AG04449 (cell line): ENCODE results near the gene B3GLCT.

Source experiments
- CTCF ChIA-PET: fragments of 350-600 bp; formaldehyde crosslinking; extraction: SDS; loops from one replicate; lab custom pipeline; 2021; ENCODE audit warnings: antibody characterized with exemption; lab: Yijun Ruan, JAX
- POLR2A ChIA-PET: fragments of 400-600, 350-600 bp; formaldehyde crosslinking; extraction: SDS; loops from one replicate; lab custom pipeline; 2020; ENCODE audit warnings: antibody characterized with exemption, inconsistent platforms; lab: Yijun Ruan, JAX
- DNase-seq: peaks from one replicate; pipeline ENCODE4 v3.0.0-alpha.2; 2010; ENCODE audit warnings: low read depth, low spot score
- H3K4me3 ChIP-seq: 2 replicates; pipeline ENCODE4 v1.5.1; 2011; ENCODE audit warnings: low read depth, mild to moderate bottlenecking, control low read depth, low read length
- TF ChIP-seq, protein P1 (sequence below): IDR thresholded peaks from one replicate; pipeline ENCODE4 v1.5.1; 2011; ENCODE audit warnings: mild to moderate bottlenecking, moderate library complexity, low read length, control low read depth, inconsistent platforms; ENCODE audit not compliant: insufficient read depth; ENCODE audit errors: missing control alignments

B3GLCT gene

GRCh38 chr13:31204592-31204991 lies 4.8 kb downstream of the B3GLCT start:
- TF ChIP-seq, protein P1, sequence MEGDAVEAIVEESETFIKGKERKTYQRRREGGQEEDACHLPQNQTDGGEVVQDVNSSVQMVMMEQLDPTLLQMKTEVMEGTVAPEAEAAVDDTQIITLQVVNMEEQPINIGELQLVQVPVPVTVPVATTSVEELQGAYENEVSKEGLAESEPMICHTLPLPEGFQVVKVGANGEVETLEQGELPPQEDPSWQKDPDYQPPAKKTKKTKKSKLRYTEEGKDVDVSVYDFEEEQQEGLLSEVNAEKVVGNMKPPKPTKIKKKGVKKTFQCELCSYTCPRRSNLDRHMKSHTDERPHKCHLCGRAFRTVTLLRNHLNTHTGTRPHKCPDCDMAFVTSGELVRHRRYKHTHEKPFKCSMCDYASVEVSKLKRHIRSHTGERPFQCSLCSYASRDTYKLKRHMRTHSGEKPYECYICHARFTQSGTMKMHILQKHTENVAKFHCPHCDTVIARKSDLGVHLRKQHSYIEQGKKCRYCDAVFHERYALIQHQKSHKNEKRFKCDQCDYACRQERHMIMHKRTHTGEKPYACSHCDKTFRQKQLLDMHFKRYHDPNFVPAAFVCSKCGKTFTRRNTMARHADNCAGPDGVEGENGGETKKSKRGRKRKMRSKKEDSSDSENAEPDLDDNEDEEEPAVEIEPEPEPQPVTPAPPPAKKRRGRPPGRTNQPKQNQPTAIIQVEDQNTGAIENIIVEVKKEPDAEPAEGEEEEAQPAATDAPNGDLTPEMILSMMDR, result no peak
- CTCF ChIA-PET, result interaction anchor here (2.4 kb wide), 1 partner anchor 220 kb away, joined by 10 read pairs; no protein-coding TSS in a partner anchor
- POLR2A ChIA-PET, result no interaction called here
- no peak for DNase-seq
- no peak overlapping the region for H3K4me3 ChIP-seq

GRCh38 chr13:31207661-31208552 lies 8.1 kb downstream of the B3GLCT start:
- H3K4me3 ChIP-seq, result no peak overlapping the region
- TF ChIP-seq, protein P1, result no peak
- ChIA-PET POLR2A (no interaction called here), CTCF (interaction anchor here (2.1 kb wide), 2 partner anchors 8 to 28 kb away, joined by 12 to 18 read pairs; partner anchors contain the start of gene B3GLCT)
- DNase-seq, result no peak

DNA sequence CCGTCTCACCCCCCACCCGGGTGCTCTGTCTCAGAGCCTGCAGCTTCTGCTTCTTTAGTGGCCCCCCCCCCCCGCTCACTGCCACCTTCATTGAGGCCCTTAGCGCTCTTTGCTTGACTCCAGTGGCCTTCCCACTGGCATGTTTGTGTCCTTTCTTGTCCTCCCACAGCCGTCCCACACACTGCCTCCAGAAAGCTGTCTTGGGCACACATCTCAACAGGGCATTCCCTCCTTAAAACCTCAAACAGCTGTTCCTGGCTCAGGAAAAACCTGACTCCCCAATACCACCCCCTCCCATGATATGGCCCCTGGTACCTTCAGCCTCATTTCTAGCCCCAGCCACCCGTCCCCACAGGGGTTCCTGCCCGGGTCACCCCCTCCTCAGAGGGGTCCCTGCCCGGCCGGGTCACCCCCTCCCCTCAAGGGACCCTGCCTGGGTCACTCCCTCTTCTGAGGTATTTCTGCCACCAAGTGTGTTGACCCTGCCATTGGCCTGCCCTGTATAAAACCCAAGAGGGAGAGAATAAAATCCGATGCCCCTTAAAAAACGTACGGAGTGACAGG lies 8.9 kb downstream of the B3GLCT start:
- TF ChIP-seq, protein P1, result no peak
- DNase-seq, result no peak
- POLR2A ChIA-PET, result no interaction called here
- no peak overlapping the region for H3K4me3 ChIP-seq
- CTCF ChIA-PET, result interaction anchor here (2.1 kb wide), 2 partner anchors 9 to 27 kb away, joined by 12 to 18 read pairs; partner anchors contain the start of gene B3GLCT

DNA sequence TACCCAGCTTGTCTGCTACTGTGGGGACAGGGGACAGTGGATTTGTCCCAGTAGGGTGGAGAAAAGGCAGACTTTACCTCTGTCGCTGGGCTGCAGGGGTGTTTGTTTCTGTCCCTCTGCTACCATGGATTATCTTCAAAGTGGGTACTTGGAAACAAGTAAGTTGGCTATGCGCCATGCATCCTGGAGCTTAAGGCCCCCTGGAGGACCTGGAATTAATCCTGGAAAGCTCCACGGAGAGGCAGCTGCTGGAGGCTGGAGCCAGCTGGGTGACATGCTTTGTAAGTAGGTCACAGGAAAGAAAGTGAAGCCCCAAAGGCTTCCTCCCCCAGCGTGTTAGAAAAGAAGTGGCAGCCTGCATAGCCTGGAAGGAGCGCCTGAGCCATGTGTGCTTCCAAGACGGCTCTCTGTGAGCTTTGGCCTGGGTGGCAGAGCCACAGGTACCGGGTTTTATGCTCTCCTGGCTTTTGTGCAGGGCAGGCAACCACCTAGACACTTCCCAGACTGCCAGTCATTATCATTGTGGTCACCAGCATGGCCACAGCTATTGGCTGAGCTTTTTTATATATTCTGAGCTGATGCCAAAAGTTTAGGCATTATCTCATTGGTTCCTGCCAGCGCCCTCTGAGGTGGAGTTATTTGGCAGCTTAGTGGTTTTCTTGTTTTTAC lies 9.5 kb downstream of the B3GLCT start:
- no peak for DNase-seq
- POLR2A ChIA-PET, result no interaction called here

DNA sequence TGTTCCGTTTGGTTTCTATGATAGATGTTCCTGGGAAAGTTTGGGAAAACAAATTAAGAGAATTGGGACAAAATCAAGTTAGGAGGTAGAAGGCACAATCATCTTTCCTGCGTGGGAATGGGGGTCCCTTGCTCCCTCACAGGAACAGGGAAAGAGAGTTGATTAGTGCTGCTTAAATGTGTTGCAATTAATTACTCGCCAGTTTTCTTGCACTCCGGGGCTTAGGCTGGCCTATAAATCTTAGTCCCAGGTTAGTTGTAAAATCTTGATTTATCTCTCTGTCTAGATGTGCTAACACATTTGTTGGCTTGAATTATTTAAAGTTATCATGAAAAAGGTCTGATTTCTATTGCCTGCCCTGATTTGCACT lies 10.1 kb downstream of the B3GLCT start:
- H3K4me3 ChIP-seq, result no peak overlapping the region
- CTCF ChIA-PET, result interaction anchor here (2.1 kb wide), 2 partner anchors 10 to 26 kb away, joined by 12 to 18 read pairs; partner anchors contain the start of gene B3GLCT
- no peak for DNase-seq

More for the DNA sequence above, 9.5 kb downstream of the B3GLCT start:
- TF ChIP-seq, protein P1, result no peak
- CTCF ChIA-PET, result interaction anchor here (2.1 kb wide), 2 partner anchors 9 to 27 kb away, joined by 12 to 18 read pairs; partner anchors contain the start of gene B3GLCT
- H3K4me3 ChIP-seq, result no peak overlapping the region; the same call in 1 of the 2 replicates

More for the DNA sequence above, 10.1 kb downstream of the B3GLCT start:
- TF ChIP-seq, protein P1, result no peak
- POLR2A ChIA-PET, result no interaction called here
